ENCODE results near the gene CREBRF. TPM values are rescaled to one million over a fixed set of nuclear protein-coding genes. Genes with fewer than 3 reads are reported as not detected.

Gene CREBRF
- polyA plus RNA-seq, 3 donors: 23.1 to 27.6 (median 23.6) TPM

GRCh38 chr5:173069671-173070070 lies 13.5 kb downstream of the CREBRF start:
- peaks cover 96% of the 10 kb centered on the region for H4K20me1 ChIP-seq (ENCODE audit: insufficient read depth, low read length)
- H3K4me1 ChIP-seq (ENCODE audit: control insufficient read depth in 1 of 2, insufficient read depth in 2 of 2, low read length in 2 of 2): peaks cover 22 to 23% of the 10 kb centered on the region in 2 donors
- H3K4me3 ChIP-seq (replicated peaks in 1 of 3; ENCODE audit: low read depth in 2 of 3, low read length in 3 of 3): peak overlapping the region in 1 of 3 experiments; percentile 33
- H3K36me3 ChIP-seq (replicated peaks in 1 of 2; ENCODE audit: control insufficient read depth in 1 of 2, insufficient read depth in 2 of 2, low read length in 2 of 2): no peaks in the 10 kb centered on the region
- H3K27me3 ChIP-seq (ENCODE audit: control insufficient read depth in 2 of 2, insufficient read depth in 2 of 2, low read length in 2 of 2): no peaks in the 10 kb centered on the region
- intact Hi-C loops (cut with micrococcal nuclease): loop anchor here in 1 of 2 donors (10.0 kb wide), 1 partner anchor 365 kb away; no protein-coding TSS in a partner anchor
- peak overlapping the region; percentile 51 to 82 for H3K4me3 Mint-ChIP-seq
- no peaks in the 10 kb centered on the region for H3K9me3 ChIP-seq (replicated peaks in 1 of 2; ENCODE audit: control insufficient read depth in 1 of 2, insufficient read depth in 1 of 2, low read length in 2 of 2)
- peaks cover 30% of the 10 kb centered on the region for H3K4me1 Mint-ChIP-seq
- H3K27ac ChIP-seq (ENCODE audit: low read depth in 1 of 2, low read length in 2 of 2): peak overlapping the region in 1 of 2 donors; percentile 44
- peaks cover 0 to 2% (median 0%) of the 10 kb centered on the region in 7 donors for H3K9me3 Mint-ChIP-seq
- H3K9ac ChIP-seq (ENCODE audit: insufficient read depth, low read length, poor library complexity, severe bottlenecking): no peak overlapping the region
- peak overlapping the region; percentile 42 for H3K4me2 ChIP-seq (replicated peaks; ENCODE audit: extremely low read depth, low read length, poor library complexity, severe bottlenecking)
- peak in 1 of 3 donors; percentile 41 for DNase-seq
- no peak overlapping the region for H2AFZ ChIP-seq (ENCODE audit: insufficient read depth, low read depth, low read length, poor library complexity, severe bottlenecking)
- peak overlapping the region in 6 of 7 donors; percentile 61 to 78 (median 74) for H3K27ac Mint-ChIP-seq
- TF ChIP-seq, protein P1, sequence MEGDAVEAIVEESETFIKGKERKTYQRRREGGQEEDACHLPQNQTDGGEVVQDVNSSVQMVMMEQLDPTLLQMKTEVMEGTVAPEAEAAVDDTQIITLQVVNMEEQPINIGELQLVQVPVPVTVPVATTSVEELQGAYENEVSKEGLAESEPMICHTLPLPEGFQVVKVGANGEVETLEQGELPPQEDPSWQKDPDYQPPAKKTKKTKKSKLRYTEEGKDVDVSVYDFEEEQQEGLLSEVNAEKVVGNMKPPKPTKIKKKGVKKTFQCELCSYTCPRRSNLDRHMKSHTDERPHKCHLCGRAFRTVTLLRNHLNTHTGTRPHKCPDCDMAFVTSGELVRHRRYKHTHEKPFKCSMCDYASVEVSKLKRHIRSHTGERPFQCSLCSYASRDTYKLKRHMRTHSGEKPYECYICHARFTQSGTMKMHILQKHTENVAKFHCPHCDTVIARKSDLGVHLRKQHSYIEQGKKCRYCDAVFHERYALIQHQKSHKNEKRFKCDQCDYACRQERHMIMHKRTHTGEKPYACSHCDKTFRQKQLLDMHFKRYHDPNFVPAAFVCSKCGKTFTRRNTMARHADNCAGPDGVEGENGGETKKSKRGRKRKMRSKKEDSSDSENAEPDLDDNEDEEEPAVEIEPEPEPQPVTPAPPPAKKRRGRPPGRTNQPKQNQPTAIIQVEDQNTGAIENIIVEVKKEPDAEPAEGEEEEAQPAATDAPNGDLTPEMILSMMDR (IDR thresholded peaks at IDR 0.05): no peak
- peaks cover 89% of the 10 kb centered on the region for H3K79me2 ChIP-seq (ENCODE audit: insufficient read depth, low read length)
- no peaks in the 10 kb centered on the region for H3K27me3 Mint-ChIP-seq (ENCODE audit: low read depth in 3 of 3)
- 0% methylated on average over 4 of the region's 7 CpGs for WGBS (ENCODE audit: insufficient coverage)
- peaks cover 3 to 10% of the 10 kb centered on the region in 2 donors for H3K36me3 Mint-ChIP-seq

DNA sequence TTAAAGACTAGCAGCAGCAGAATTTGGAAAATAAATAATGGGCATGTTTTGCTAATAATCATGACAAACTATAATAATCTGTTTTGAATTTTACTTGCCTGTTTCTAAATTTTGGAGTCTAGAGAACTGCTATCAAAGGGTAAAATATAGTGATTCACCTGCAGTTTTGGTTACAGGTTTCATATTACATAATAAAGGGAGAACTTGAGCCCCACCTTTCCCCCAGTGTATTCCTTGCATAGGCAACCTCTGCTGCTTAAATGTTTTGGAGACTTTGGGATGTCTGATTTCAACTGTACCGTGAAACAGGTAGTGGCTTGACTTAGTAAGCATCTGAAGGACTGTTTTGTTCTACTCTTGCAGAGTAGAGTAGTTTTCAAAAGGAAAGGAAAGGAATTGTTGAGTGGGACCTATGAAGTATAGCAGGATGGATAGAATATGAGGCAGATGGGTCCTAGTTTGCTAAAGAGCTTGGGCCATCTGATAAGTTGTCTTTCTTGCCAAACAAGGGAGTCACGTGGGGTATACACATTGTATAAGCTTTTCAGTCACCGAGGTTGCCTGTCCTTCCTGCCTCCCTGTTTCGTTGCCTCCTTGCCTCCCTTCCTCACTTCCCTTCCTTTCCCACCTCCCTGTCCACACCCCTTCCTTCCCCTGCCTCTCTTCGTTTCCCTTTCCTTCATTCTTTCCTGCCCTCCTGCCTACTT lies 19.1 kb downstream of the CREBRF start:
- Mint-ChIP-seq H3K9me3 (peaks cover 0 to 5% (median 2%) of the 10 kb centered on the region in 7 donors), H3K4me3 (no peak overlapping the region), H3K27me3 (ENCODE audit: low read depth in 3 of 3) (no peaks in the 10 kb centered on the region), H3K27ac (peak overlapping the region in 3 of 7 donors; percentile 7 to 50 (median 38)), H3K36me3 (peaks cover 5 to 7% of the 10 kb centered on the region in 2 donors), H3K4me1 (peaks cover 10% of the 10 kb centered on the region)
- peaks cover 0 to 4% of the 10 kb centered on the region in 2 donors for H3K9me3 ChIP-seq (replicated peaks in 1 of 2; ENCODE audit: control insufficient read depth in 1 of 2, insufficient read depth in 1 of 2, low read length in 2 of 2)
- H3K4me2 ChIP-seq (replicated peaks; ENCODE audit: extremely low read depth, low read length, poor library complexity, severe bottlenecking): no peak overlapping the region
- peaks cover under 1 to 2% of the 10 kb centered on the region in 2 donors for H3K36me3 ChIP-seq (replicated peaks in 1 of 2; ENCODE audit: control insufficient read depth in 1 of 2, insufficient read depth in 2 of 2, low read length in 2 of 2)
- DNase-seq: no peak
- H3K9ac ChIP-seq (ENCODE audit: insufficient read depth, low read length, poor library complexity, severe bottlenecking): no peak overlapping the region
- peaks cover 0 to under 1% of the 10 kb centered on the region in 2 donors for H3K4me1 ChIP-seq (ENCODE audit: control insufficient read depth in 1 of 2, insufficient read depth in 2 of 2, low read length in 2 of 2)
- H2AFZ ChIP-seq (ENCODE audit: insufficient read depth, low read depth, low read length, poor library complexity, severe bottlenecking): no peak overlapping the region
- TF ChIP-seq, protein P1 (IDR thresholded peaks at IDR 0.05): no peak
- H3K4me3 ChIP-seq (replicated peaks in 1 of 3; ENCODE audit: low read depth in 2 of 3, low read length in 3 of 3): no peak overlapping the region
- H4K20me1 ChIP-seq (ENCODE audit: insufficient read depth, low read length): peaks cover 96% of the 10 kb centered on the region
- intact Hi-C loops (cut with micrococcal nuclease): no loop called here
- no peaks in the 10 kb centered on the region for H3K27me3 ChIP-seq (ENCODE audit: control insufficient read depth in 2 of 2, insufficient read depth in 2 of 2, low read length in 2 of 2)
- no peak overlapping the region for H3K27ac ChIP-seq (ENCODE audit: low read depth in 1 of 2, low read length in 2 of 2)
- WGBS (ENCODE audit: insufficient coverage): 60% methylated on average over 3 of the region's 5 CpGs
- H3K79me2 ChIP-seq (ENCODE audit: insufficient read depth, low read length): peaks cover 67% of the 10 kb centered on the region

Measured in CD14-positive monocyte (primary cell).